HCT116 (cell line): Measurements from ENCODE around the gene NOXA1.
"Not testable (repeated sequence)": the region's sequence is repeated elsewhere in the genome, so short reads cannot be mapped to it uniquely, and the experiment has no call there.

Experiments
- EZH2 ChIP-seq: fragments of 200-600 bp; sonication (generic); IDR thresholded peaks from 2 replicates; pipeline ENCODE4 v1.6.1; 2017; ENCODE audit warnings: antibody characterized with exemption, mixed run types
- POLR2A ChIP-seq: IDR thresholded peaks from 2 replicates; pipeline ENCODE4 v1.7.0; 2011; ENCODE audit warnings: borderline replicate concordance; ENCODE audit not compliant: insufficient read depth, insufficient read length; ENCODE audit errors: extremely low read depth
- POLR2AphosphoS5 ChIP-seq: IDR thresholded peaks from 2 replicates; pipeline ENCODE4 v1.6.1; 2011; ENCODE audit warnings: mild to moderate bottlenecking, low read depth, low read length, moderate library complexity
- RAD21 ChIP-seq: IDR thresholded peaks from 2 replicates; pipeline ENCODE4 v1.6.1; 2012; ENCODE audit warnings: low read depth, mild to moderate bottlenecking
- SP1 ChIP-seq: IDR thresholded peaks from 2 replicates; pipeline ENCODE4 v1.6.1; 2012; ENCODE audit warnings: low read depth
- ZBTB33 ChIP-seq: IDR thresholded peaks from 2 replicates; pipeline ENCODE4 v1.6.1; 2011; ENCODE audit warnings: mild to moderate bottlenecking, low read length, moderate library complexity; ENCODE audit not compliant: insufficient replicate concordance; ENCODE audit errors: extremely low read depth
- ZFX ChIP-seq: fragments of 450-650 bp; IDR thresholded peaks from 2 replicates; pipeline ENCODE4 v1.6.1; 2017
- ZNF274 ChIP-seq: fragments of 200-500 bp; sonication (Bioruptor generic); IDR thresholded peaks from 2 replicates; pipeline ENCODE4 v1.6.1; 2014; ENCODE audit warnings: mild to moderate bottlenecking, low read depth, low read length, inconsistent platforms
- TF ChIP-seq, protein P1 (sequence below), 3 experiments: fragments of 200-600 bp in 1 of 3; sonication (generic) in 1 of 3; IDR thresholded peaks in 2 of 3; conservative IDR thresholded peaks in 1 of 3; 2 replicates each; pipeline ENCODE4 v1.5.1; 2012 to 2017; ENCODE audit warnings: low read depth in 2 of 3, low read length in 2 of 3, antibody characterized with exemption in 1 of 3, borderline replicate concordance in 1 of 3, control low read depth in 1 of 3, mild to moderate bottlenecking in 1 of 3, mixed read lengths in 1 of 3, mixed run types in 1 of 3, moderate library complexity in 1 of 3; ENCODE audit not compliant: insufficient read depth in 1 of 3
- TF ChIP-seq, protein P2 (sequence below): IDR thresholded peaks from 2 replicates; pipeline ENCODE4 v1.6.1; 2012
- TF ChIP-seq, protein P3 (sequence below): IDR thresholded peaks from 2 replicates; pipeline ENCODE4 v1.6.1; 2012; ENCODE audit warnings: low read depth

GRCh38 chr9:137386507-137387113 lies 36.6 kb upstream of the NOXA1 start:
- TF ChIP-seq SP1, EZH2, ZNF274, POLR2A, RAD21, ZBTB33, POLR2AphosphoS5, ZFX: not testable (repeated sequence)
- TF ChIP-seq, protein P1, sequence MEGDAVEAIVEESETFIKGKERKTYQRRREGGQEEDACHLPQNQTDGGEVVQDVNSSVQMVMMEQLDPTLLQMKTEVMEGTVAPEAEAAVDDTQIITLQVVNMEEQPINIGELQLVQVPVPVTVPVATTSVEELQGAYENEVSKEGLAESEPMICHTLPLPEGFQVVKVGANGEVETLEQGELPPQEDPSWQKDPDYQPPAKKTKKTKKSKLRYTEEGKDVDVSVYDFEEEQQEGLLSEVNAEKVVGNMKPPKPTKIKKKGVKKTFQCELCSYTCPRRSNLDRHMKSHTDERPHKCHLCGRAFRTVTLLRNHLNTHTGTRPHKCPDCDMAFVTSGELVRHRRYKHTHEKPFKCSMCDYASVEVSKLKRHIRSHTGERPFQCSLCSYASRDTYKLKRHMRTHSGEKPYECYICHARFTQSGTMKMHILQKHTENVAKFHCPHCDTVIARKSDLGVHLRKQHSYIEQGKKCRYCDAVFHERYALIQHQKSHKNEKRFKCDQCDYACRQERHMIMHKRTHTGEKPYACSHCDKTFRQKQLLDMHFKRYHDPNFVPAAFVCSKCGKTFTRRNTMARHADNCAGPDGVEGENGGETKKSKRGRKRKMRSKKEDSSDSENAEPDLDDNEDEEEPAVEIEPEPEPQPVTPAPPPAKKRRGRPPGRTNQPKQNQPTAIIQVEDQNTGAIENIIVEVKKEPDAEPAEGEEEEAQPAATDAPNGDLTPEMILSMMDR (IDR thresholded peaks at IDR 0.05 in 2 of 3, conservative IDR thresholded peaks at IDR 0.05 in 1 of 3; ENCODE audit: borderline replicate concordance in 1 of 3, insufficient read depth in 1 of 3, low read depth in 2 of 3, low read length in 2 of 3), result not testable (repeated sequence)
- TF ChIP-seq, protein P2, sequence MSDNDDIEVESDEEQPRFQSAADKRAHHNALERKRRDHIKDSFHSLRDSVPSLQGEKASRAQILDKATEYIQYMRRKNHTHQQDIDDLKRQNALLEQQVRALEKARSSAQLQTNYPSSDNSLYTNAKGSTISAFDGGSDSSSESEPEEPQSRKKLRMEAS, result not testable (repeated sequence)
- TF ChIP-seq, protein P3, sequence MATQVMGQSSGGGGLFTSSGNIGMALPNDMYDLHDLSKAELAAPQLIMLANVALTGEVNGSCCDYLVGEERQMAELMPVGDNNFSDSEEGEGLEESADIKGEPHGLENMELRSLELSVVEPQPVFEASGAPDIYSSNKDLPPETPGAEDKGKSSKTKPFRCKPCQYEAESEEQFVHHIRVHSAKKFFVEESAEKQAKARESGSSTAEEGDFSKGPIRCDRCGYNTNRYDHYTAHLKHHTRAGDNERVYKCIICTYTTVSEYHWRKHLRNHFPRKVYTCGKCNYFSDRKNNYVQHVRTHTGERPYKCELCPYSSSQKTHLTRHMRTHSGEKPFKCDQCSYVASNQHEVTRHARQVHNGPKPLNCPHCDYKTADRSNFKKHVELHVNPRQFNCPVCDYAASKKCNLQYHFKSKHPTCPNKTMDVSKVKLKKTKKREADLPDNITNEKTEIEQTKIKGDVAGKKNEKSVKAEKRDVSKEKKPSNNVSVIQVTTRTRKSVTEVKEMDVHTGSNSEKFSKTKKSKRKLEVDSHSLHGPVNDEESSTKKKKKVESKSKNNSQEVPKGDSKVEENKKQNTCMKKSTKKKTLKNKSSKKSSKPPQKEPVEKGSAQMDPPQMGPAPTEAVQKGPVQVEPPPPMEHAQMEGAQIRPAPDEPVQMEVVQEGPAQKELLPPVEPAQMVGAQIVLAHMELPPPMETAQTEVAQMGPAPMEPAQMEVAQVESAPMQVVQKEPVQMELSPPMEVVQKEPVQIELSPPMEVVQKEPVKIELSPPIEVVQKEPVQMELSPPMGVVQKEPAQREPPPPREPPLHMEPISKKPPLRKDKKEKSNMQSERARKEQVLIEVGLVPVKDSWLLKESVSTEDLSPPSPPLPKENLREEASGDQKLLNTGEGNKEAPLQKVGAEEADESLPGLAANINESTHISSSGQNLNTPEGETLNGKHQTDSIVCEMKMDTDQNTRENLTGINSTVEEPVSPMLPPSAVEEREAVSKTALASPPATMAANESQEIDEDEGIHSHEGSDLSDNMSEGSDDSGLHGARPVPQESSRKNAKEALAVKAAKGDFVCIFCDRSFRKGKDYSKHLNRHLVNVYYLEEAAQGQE, result not testable (repeated sequence)
